ENCODE measurements around the gene ASAP2.

GRCh38 chr2:9330612-9331270, 124.1 kb downstream of the ASAP2 start:
- TF ChIP-seq TAF1 (IDR thresholded peaks at IDR 0.05; ENCODE audit: low read depth, low read length): no peak
- no peak for TF ChIP-seq POLR2A (IDR thresholded peaks at IDR 0.05; ENCODE audit: low read depth, low read length)
- TF ChIP-seq POLR2AphosphoS5 (IDR thresholded peaks at IDR 0.05; ENCODE audit: low read depth, low read length): no peak
- no peak for TF ChIP-seq SPI1 (IDR thresholded peaks at IDR 0.05; ENCODE audit: low read depth, low read length)
